Parathyroid adenoma (tissue), 2 donors: ENCODE data around the gene NCAN.

Experiments used
- H2AFZ ChIP-seq: fragments of 300-600 bp; sonication (generic); one replicate; pipeline ENCODE4 v1.7.0; 2017; ENCODE audit warnings: antibody characterized with exemption, mild to moderate bottlenecking
- H3K27ac ChIP-seq: fragments of 300-600 bp; sonication (generic); one replicate; pipeline ENCODE4 v1.7.0; 2017
- H3K27me3 ChIP-seq: fragments of 300-600 bp; sonication (generic); one replicate; pipeline ENCODE4 v1.7.0; 2017; ENCODE audit warnings: low read length; ENCODE audit not compliant: control insufficient read depth, insufficient read depth
- H3K36me3 ChIP-seq: fragments of 300-600 bp; sonication (generic); one replicate; pipeline ENCODE4 v1.7.0; 2017; ENCODE audit warnings: low read length; ENCODE audit not compliant: control insufficient read depth, insufficient read depth
- H3K4me1 ChIP-seq: fragments of 300-600 bp; sonication (generic); one replicate; pipeline ENCODE4 v1.7.0; 2017; ENCODE audit warnings: control low read depth
- H3K4me2 ChIP-seq: fragments of 300-600 bp; sonication (generic); one replicate; pipeline ENCODE4 v1.7.0; 2017; ENCODE audit warnings: low read length
- H3K4me3 ChIP-seq: fragments of 300-600 bp; sonication (generic); one replicate; pipeline ENCODE4 v1.7.0; 2017; ENCODE audit warnings: low read depth, low read length
- H3K79me2 ChIP-seq: fragments of 300-600 bp; sonication (generic); one replicate; pipeline ENCODE4 v1.7.0; 2017; ENCODE audit warnings: control low read depth
- H3K9ac ChIP-seq: fragments of 300-600 bp; sonication (generic); one replicate; pipeline ENCODE4 v1.7.0; 2017; ENCODE audit warnings: mild to moderate bottlenecking
- H3K9me3 ChIP-seq: fragments of 300-600 bp; sonication (generic); one replicate; pipeline ENCODE4 v1.7.0; 2017; ENCODE audit warnings: low read length; ENCODE audit not compliant: control insufficient read depth
- CTCF ChIP-seq: fragments of 300-600 bp; sonication (generic); IDR thresholded peaks from one replicate; pipeline ENCODE4 v1.7.0; 2017; ENCODE audit warnings: antibody characterized with exemption, mild to moderate bottlenecking
- donor health status: primary hyperparathyroidism.

NCAN gene

GRCh38 chr19:19262190-19263057, 50.7 kb downstream of the NCAN start:
- no peak overlapping the region for H3K27ac ChIP-seq
- no peaks in the 10 kb centered on the region for H3K36me3 ChIP-seq
- H3K4me1 ChIP-seq = no peaks in the 10 kb centered on the region
- H3K4me2 ChIP-seq = no peak overlapping the region
- H3K9me3 ChIP-seq = no peaks in the 10 kb centered on the region
- H3K79me2 ChIP-seq = no peaks in the 10 kb centered on the region
- H3K27me3 ChIP-seq = peaks cover 5% of the 10 kb centered on the region
- H3K9ac ChIP-seq = no peak overlapping the region
- no peak for TF ChIP-seq CTCF
- no peak overlapping the region for H3K4me3 ChIP-seq
- no peak overlapping the region for H2AFZ ChIP-seq

- H3K27me3 ChIP-seq = peaks cover 5% of the 10 kb centered on the region
- TF ChIP-seq CTCF = no peak
- H3K27ac ChIP-seq = no peak overlapping the region
Measured at GRCh38 chr19:19263886-19264487, 52.2 kb downstream of the NCAN start.

GRCh38 chr19:19267305-19267704, 55.5 kb downstream of the NCAN start:
- Histone ChIP-seq H3K9ac (no peak overlapping the region), H3K9me3 (no peaks in the 10 kb centered on the region), H3K4me1 (no peaks in the 10 kb centered on the region), H3K79me2 (no peaks in the 10 kb centered on the region), H3K27ac (no peak overlapping the region), H2AFZ (no peak overlapping the region), H3K27me3 (peaks cover under 1% of the 10 kb centered on the region), H3K36me3 (no peaks in the 10 kb centered on the region), H3K4me3 (no peak overlapping the region), H3K4me2 (no peak overlapping the region)
- TF ChIP-seq CTCF = no peak

More at GRCh38 chr19:19263886-19264487, 52.2 kb downstream of the NCAN start:
- Histone ChIP-seq H3K79me2 (no peaks in the 10 kb centered on the region), H3K4me1 (no peaks in the 10 kb centered on the region), H3K9me3 (no peaks in the 10 kb centered on the region), H2AFZ (no peak overlapping the region), H3K4me2 (no peak overlapping the region), H3K36me3 (no peaks in the 10 kb centered on the region), H3K4me3 (no peak overlapping the region), H3K9ac (no peak overlapping the region)

GRCh38 chr19:19268453-19269385, 57.0 kb downstream of the NCAN start:
- Histone ChIP-seq H3K9ac (no peak overlapping the region), H3K79me2 (no peaks in the 10 kb centered on the region), H3K27me3 (no peaks in the 10 kb centered on the region), H3K27ac (no peak overlapping the region), H3K36me3 (no peaks in the 10 kb centered on the region), H2AFZ (no peak overlapping the region), H3K4me2 (no peak overlapping the region), H3K4me3 (no peak overlapping the region), H3K4me1 (no peaks in the 10 kb centered on the region), H3K9me3 (no peaks in the 10 kb centered on the region)
- TF ChIP-seq CTCF = no peak
